Measurements from ENCODE around the gene BTBD8.

GRCh38 chr1:92040971-92041370 lies 39.2 kb upstream of the BTBD8 start:
- TF ChIP-seq CTCF (IDR thresholded peaks at IDR 0.05), result no peak
- TF ChIP-seq POLR2A (IDR thresholded peaks at IDR 0.05), result no peak
- no peak for TF ChIP-seq EP300 (IDR thresholded peaks at IDR 0.05)
- no peak for TF ChIP-seq POLR2AphosphoS5 (IDR thresholded peaks at IDR 0.05)
